ENCODE data around the gene C1QL2.

C1QL2 gene

DNA sequence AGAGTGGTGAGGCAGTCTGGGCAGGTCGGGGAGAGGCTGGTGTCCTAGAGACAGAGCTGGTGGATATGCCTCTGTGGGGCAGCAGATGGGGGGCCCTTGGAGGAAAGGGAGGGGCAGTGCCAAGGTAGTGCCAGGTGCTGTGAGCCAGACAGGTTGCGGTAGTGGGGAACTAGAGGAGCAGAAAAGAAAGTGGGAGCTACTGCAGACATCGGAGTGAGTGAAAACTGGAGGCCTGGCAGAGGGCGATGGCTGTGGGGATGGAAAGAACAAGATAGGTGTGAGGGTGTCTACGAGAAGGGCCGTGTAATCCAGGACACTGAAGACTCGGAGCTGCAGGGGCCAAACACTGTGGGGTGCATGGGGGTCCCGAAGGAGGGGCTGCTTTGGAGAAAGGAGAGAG is 21.7 kb downstream of the C1QL2 start:
- Mint-ChIP-seq H3K9me3 (no peaks in the 10 kb centered on the region), H3K36me3 (ENCODE audit: low read depth) (no peaks in the 10 kb centered on the region), H3K4me3 (no peak overlapping the region), H3K27ac (no peak overlapping the region), H3K27me3 (peaks cover 11% of the 10 kb centered on the region), H3K4me1 (ENCODE audit: low read depth) (no peaks in the 10 kb centered on the region)
- no peak for DNase-seq

DNA sequence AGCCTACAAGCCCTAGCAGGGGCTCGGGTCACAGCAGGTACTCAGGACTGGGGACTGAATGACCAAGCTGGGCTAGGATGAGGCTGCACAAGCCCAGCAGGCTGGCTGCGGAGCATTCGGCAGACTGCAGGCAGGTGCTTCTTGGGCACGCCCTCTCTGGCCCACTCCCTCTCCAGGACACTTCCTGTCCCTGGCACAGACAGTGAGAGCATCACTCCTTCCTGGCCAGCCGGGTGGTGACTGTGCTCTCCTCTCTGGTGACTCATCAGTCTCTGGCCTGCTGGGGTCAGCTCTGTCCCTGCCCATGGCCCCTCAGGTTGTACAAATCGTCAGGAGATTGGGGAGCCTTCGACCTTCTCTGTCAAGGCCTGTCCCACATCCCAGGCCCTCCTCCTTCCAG is 22.5 kb downstream of the C1QL2 start:
- H3K27ac Mint-ChIP-seq, result no peak overlapping the region
- H3K4me1 Mint-ChIP-seq (ENCODE audit: low read depth), result no peaks in the 10 kb centered on the region
- H3K27me3 Mint-ChIP-seq, result peaks cover 11% of the 10 kb centered on the region
- H3K4me3 Mint-ChIP-seq, result no peak overlapping the region
- no peak for DNase-seq
- no peaks in the 10 kb centered on the region for H3K9me3 Mint-ChIP-seq
- no peaks in the 10 kb centered on the region for H3K36me3 Mint-ChIP-seq (ENCODE audit: low read depth)

DNA sequence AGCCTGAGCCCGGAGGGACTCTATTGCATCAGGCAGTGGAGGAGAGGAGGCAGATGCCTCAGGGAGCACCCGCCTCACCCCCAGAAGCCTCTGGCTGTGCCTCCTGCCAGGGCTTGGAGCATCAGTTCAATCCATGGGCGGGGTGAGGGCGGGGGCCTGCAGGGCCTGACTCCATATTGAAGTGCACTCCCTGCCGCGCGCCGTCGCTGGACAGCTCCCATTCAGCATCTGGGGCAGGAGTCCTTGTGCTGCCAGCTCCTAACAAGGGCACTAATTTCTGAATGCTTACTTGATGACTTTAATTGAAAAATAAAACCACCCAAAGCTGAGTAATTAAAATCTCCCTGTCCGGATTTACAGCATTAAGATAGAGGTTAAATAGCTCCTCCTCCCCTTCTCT is 23.8 kb downstream of the C1QL2 start:
- H3K36me3 Mint-ChIP-seq (ENCODE audit: low read depth), result no peaks in the 10 kb centered on the region
- H3K4me1 Mint-ChIP-seq (ENCODE audit: low read depth), result no peaks in the 10 kb centered on the region
- peaks cover 11% of the 10 kb centered on the region for H3K27me3 Mint-ChIP-seq
- no peak overlapping the region for H3K4me3 Mint-ChIP-seq
- no peaks in the 10 kb centered on the region for H3K9me3 Mint-ChIP-seq
- DNase-seq, result no peak
- no peak overlapping the region for H3K27ac Mint-ChIP-seq

DNA sequence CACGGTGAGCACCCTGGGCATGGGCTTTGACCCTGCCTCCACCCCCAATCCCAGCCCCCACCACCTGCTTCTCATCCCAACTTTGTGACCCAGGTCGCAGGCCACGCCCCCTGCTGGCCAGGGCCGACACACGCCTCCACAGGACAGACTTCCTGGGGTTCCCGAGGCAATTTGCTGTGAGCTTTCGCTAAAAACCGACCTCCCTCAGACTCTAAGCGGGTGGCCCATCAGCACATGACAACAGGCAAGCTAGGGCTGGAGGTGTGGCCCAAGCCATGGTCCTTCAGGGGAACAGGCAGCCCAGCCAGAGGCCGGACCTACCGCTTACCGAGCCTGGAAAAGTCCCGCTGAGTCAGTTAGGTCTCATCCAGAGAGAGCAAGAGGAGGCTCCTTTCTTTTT is 31.9 kb downstream of the C1QL2 start:
- Mint-ChIP-seq H3K4me1 (ENCODE audit: low read depth) (no peaks in the 10 kb centered on the region), H3K36me3 (ENCODE audit: low read depth) (no peaks in the 10 kb centered on the region), H3K27me3 (peaks cover 26% of the 10 kb centered on the region), H3K4me3 (no peak overlapping the region), H3K27ac (no peak overlapping the region), H3K9me3 (no peaks in the 10 kb centered on the region)
- DNase-seq, result peak; percentile 39

DNA sequence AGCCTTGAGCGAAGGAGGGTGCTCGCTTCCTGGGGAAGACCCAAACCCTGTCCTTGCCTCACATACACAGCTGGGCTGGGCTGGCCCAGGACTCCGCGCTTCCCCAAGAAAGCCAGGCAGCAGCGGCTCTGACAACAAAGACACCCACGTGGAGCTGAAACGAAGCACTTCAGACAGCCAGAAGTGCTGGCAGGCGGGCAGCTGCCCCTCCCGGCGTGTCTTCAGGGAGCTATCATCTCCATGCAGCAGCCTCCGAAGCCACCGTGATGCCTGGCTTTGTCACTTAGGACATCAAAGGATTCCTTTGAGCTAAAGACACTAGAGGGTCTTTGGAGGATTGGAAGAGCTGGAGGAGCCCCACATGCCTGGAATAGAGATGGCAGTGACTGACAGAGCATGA is 35.2 kb downstream of the C1QL2 start:
- Mint-ChIP-seq H3K4me1 (ENCODE audit: low read depth) (no peaks in the 10 kb centered on the region), H3K36me3 (ENCODE audit: low read depth) (no peaks in the 10 kb centered on the region), H3K27me3 (peaks cover 24% of the 10 kb centered on the region), H3K4me3 (no peak overlapping the region), H3K9me3 (no peaks in the 10 kb centered on the region), H3K27ac (no peak overlapping the region)
- no peak for DNase-seq

DNA sequence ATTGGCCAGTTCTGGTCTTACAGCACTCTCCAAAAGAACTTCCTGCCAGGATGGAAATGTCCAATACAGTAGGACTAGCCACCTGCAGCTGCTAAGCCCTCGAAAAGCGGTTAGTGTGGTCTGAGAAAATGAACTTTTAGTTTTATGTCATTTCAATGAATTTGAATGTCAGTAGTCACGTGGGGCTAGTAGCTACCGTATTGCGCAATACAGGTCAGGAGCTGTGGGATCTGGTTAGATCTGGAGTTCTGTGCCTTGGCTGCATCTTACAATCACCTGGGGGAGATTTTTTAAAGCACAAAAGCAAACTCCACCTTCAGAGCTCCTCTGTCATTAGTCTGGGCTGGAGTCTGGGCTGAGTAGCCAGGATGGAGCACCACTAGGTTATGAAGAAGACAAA is 35.9 kb downstream of the C1QL2 start:
- Mint-ChIP-seq H3K27ac (no peak overlapping the region), H3K4me1 (ENCODE audit: low read depth) (no peaks in the 10 kb centered on the region), H3K27me3 (peaks cover 24% of the 10 kb centered on the region), H3K4me3 (no peak overlapping the region), H3K9me3 (no peaks in the 10 kb centered on the region), H3K36me3 (ENCODE audit: low read depth) (no peaks in the 10 kb centered on the region)
- DNase-seq, result no peak

DNA sequence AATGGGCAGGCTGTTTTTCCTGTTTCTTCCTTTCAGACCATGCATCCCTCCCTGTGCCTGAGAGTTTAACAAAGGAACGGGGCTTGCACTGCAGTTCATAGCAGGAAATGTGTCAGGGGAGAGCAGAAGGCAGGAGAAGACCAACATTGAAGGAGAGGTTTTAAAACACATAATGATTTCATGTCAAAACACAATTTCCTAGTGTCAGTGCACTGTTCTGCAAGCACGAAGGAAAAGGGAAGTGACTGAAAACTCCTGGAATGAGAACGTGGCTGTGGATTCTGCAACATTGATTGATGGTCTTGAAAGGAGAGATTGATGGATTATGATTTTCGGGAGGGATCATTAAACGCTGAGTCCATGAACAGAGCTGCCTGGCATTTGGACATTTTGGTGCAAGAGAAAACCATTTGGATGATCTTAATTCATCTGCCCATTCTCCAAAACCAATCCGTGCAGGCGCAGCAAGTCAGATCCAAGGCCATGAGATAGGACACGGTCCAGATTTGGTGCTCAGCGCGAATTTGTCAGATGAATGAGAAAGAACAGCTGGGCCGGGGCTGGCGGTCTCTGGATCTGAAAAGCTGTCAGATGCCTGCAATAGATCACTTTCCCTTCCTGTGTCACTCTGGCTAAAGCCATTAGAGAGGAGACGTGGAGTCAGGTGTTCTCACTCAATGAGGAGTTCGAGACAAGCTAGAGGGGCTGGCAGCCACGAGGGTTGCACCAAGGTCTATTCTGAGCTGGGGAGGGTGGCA is 38.4 kb downstream of the C1QL2 start:
- no peaks in the 10 kb centered on the region for H3K4me1 Mint-ChIP-seq (ENCODE audit: low read depth)
- H3K27me3 Mint-ChIP-seq, result peaks cover 18% of the 10 kb centered on the region
- H3K27ac Mint-ChIP-seq, result no peak overlapping the region

DNA sequence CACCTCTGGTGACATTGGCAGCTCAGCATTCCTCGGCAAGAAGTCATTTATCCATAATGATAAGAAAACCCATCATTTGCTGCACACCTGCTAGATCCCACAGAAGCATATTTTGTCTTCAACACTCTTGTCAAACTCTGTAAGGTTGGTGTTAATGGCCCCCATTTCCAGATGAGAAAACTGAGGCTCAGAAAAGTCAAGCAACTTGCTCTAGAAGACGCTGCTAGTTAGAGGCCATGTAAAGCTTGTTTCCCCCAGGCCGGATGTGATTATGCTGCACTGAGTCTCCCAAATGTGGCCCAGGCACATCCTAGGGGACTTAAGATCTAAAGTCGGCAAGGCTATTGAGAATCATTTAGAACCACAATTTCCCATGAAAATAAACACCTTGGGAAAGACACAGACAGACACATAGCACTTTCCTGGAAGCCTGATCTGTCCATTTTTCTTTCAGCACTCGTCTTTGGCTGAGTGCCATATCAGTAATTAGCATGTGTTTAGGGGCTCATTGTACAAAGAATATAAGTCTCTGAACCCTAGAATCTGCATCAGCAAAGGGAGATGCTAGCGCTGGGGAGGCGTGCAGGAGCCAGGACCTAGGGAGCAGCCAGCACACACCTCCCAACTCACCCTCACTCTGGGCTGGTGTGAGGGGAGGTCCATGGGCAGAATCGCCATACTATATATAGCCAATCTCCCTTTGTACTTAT is 39.3 kb downstream of the C1QL2 start:
- no peak for DNase-seq
- Mint-ChIP-seq H3K27ac (no peak overlapping the region), H3K27me3 (peaks cover 13% of the 10 kb centered on the region), H3K4me1 (ENCODE audit: low read depth) (no peaks in the 10 kb centered on the region), H3K36me3 (ENCODE audit: low read depth) (no peaks in the 10 kb centered on the region), H3K9me3 (no peaks in the 10 kb centered on the region), H3K4me3 (no peak overlapping the region)

More for the DNA sequence above, 38.4 kb downstream of the C1QL2 start:
- no peak overlapping the region for H3K4me3 Mint-ChIP-seq
- DNase-seq, result no peak
- no peaks in the 10 kb centered on the region for H3K36me3 Mint-ChIP-seq (ENCODE audit: low read depth)
- H3K9me3 Mint-ChIP-seq, result no peaks in the 10 kb centered on the region

DNA sequence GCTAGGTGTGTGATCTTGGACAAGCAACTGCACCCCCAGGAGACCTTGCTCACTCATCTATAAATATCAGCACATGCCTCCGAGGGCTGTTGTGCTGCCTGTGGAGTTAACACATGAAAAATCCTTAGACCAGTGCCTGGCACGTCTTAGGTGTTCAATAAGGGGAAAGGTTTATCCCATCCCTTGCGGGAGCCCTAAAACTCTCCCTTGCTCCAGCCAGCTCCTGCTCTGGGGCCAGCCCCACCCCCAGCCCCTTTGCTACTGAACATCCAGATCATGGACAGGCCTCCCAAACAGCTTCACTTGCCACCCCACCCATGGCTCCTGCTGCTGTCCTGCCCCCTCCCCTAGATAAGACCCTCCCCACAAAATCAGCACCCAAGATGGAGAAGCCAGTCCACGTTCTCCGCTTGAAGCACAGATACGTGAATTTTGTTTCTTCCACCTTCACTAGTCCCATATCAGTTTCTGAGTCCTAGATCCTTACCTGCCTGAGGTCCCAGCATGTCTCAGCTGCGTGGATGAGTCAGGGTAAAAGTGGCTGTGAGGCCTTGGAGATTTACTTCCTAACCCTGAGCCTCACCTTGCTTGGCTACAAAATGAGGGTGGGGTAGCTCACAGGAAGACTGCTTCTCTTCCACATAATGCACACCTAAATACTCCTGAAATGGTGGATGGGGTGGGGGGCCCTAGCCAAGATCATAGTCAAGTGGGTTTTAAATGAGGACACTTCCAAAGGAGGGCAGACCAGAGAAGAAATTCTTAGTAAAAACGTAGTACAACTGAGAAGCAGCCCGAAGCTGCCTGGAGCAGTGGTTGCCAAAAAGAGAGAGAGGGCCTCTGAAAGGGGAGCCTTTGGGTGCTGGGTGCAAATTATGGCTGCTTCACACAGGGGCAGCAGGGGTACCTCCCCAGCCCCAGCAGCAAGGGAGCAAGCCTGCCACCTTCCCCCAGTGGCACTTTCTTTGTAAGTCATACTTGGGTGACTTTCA is 40.4 kb downstream of the C1QL2 start:
- DNase-seq, result no peak
- Mint-ChIP-seq H3K4me1 (ENCODE audit: low read depth) (no peaks in the 10 kb centered on the region), H3K9me3 (no peaks in the 10 kb centered on the region), H3K4me3 (no peak overlapping the region), H3K36me3 (ENCODE audit: low read depth) (no peaks in the 10 kb centered on the region), H3K27me3 (peaks cover 22% of the 10 kb centered on the region), H3K27ac (no peak overlapping the region)

DNA sequence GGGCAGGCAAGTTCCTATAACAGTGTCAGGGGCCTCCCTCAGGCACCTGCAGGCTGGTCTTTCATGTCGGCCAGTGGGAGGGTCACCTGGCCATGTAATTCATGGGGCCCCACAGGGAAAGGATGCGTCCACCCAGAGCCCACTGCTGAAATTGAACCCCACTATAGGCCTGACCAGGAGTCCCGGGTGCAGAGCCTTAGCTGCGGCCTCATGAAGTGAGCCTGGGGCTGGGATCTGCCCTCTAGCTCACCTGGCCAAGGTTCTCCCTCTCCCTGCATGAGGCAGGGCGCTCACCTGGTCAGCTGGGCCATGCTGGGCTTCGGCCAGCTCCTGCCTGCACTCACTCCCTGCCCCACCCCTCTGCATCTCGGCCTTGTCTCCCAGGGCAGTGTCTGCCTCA is 41.1 kb downstream of the C1QL2 start:
- no peaks in the 10 kb centered on the region for H3K9me3 Mint-ChIP-seq
- H3K36me3 Mint-ChIP-seq (ENCODE audit: low read depth), result no peaks in the 10 kb centered on the region
- H3K27me3 Mint-ChIP-seq, result peaks cover 24% of the 10 kb centered on the region
- H3K4me1 Mint-ChIP-seq (ENCODE audit: low read depth), result no peaks in the 10 kb centered on the region
- H3K4me3 Mint-ChIP-seq, result no peak overlapping the region
- no peak overlapping the region for H3K27ac Mint-ChIP-seq
- DNase-seq, result no peak

DNA sequence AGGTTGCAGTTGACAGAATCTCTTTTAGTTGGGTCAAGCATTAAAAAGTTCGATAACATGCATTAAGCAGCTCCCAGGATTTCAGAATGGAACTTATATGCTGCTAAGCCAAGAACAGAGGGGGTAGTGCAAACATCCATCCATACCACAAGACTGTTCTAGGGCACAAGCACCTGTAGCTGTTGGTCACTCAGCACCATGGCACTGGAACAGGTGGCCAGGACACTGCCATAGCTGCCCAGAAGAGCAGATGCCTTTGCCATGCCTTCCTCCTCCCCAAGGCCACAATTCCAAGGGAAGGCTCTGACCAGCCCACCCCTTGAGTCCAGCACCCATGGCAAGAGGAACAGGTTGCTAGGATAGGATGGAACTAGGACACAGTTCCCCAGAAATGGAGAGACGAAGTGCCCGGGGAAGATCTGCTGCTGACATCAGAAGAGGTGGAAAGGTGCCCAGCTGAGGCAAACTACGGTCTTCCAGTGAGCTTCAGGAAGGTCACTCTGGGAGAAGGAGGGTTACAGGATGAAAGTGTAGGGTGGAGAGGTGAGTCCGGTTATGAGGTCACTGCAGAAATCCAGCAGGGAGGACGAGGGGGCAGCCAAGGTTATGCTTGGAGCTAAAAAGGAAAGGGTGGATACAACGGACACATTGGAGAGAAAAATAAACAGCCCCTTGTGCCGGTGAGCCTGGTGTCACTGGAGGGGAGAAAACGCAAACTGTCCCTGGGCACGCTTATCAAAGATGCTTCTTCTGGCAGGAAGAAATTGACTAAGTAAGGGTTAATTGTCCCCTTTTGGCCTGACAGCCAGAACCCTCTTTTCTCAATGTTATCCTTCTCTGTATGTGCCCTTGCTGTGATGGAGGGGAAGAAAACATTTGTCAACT is 41.9 kb downstream of the C1QL2 start:
- Mint-ChIP-seq H3K9me3 (peaks cover 2% of the 10 kb centered on the region), H3K36me3 (ENCODE audit: low read depth) (no peaks in the 10 kb centered on the region), H3K4me1 (ENCODE audit: low read depth) (no peaks in the 10 kb centered on the region), H3K4me3 (no peak overlapping the region), H3K27me3 (peaks cover 21% of the 10 kb centered on the region), H3K27ac (no peak overlapping the region)
- DNase-seq, result no peak

DNA sequence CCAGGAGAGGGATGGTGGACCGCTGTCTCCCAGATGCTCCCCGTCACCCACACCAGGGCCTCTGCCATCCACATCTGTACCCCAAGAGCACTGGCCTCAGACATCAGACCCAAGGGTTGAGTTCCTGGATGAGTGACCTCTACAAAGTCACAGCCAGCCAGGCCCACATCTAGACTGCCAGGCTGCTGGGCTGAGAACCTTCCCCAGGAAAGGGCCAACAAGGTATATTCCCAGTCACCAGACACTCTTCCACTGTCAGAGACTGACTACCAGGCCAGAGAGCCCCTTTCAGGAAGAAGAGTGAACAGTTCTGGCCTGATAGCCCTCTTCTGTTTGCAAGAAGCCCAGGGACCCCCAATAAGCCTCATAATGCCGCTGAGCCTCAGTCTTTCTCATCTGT is 44.3 kb downstream of the C1QL2 start:
- DNase-seq, result no peak
- H3K27ac Mint-ChIP-seq, result no peak overlapping the region

DNA sequence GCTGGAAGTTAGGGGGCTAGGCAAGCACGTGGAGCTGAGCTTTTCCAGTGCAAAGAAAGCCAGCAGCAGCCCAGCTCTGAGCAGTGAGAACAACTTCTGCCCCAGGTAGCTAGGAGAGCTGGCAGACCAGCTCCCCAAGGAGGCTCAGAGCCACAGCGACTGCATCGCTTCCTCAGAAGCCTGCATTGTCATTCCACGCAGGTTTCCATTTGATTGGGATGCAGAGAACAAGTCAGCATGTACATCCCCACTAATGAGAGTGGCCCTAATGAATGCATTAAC is 45.1 kb downstream of the C1QL2 start:
- Mint-ChIP-seq H3K4me1 (ENCODE audit: low read depth) (no peaks in the 10 kb centered on the region), H3K27me3 (peaks cover 24% of the 10 kb centered on the region), H3K36me3 (ENCODE audit: low read depth) (no peaks in the 10 kb centered on the region), H3K27ac (no peak overlapping the region), H3K4me3 (no peak overlapping the region), H3K9me3 (peaks cover 10% of the 10 kb centered on the region)
- no peak for DNase-seq

More for the DNA sequence above, 44.3 kb downstream of the C1QL2 start:
- Mint-ChIP-seq H3K4me1 (ENCODE audit: low read depth) (no peaks in the 10 kb centered on the region), H3K4me3 (no peak overlapping the region), H3K27me3 (peaks cover 18% of the 10 kb centered on the region), H3K36me3 (ENCODE audit: low read depth) (no peaks in the 10 kb centered on the region), H3K9me3 (peaks cover 10% of the 10 kb centered on the region)
